Tibial nerve (tissue), 4 donors: Measurements from ENCODE around the gene SCYL3.

Experiments
- CTCF ChIP-seq, 5 experiments: fragments of 200-600 bp in 3 of 5; fragments of 450-650 bp in 2 of 5; sonication (generic) in 3 of 5; IDR thresholded peaks; one replicate each; pipeline ENCODE4 v1.5.1; 2016 to 2019; ENCODE audit warnings: antibody characterized with exemption in 5 of 5, mild to moderate bottlenecking in 3 of 5, moderate library complexity in 2 of 5
- EP300 ChIP-seq, 2 donors: sonication (generic); formaldehyde crosslinking; IDR thresholded peaks; one replicate each; pipeline ENCODE4 v1.6.1; 2017; ENCODE audit warnings: antibody characterized with exemption in 2 of 2, mild to moderate bottlenecking in 1 of 2
- POLR2A ChIP-seq, 2 donors: fragments of 450-650 bp; IDR thresholded peaks; one replicate each; pipeline ENCODE4 v1.6.1; 2017; ENCODE audit warnings: antibody characterized with exemption in 2 of 2, mild to moderate bottlenecking in 2 of 2, moderate library complexity in 2 of 2

- no peak for TF ChIP-seq CTCF (IDR thresholded peaks at IDR 0.05)
- no peak for TF ChIP-seq POLR2A (IDR thresholded peaks at IDR 0.05)
- no peak for TF ChIP-seq EP300 (IDR thresholded peaks at IDR 0.05)
These were observed 34.7 kb downstream of the SCYL3 start for GRCh38 chr1:169859001-169859400.
